ENCODE results near the gene LBP. TPM values are rescaled to one million over a fixed set of nuclear protein-coding genes. Genes with fewer than 3 reads are reported as not detected.
"Not testable (repeated sequence)": the region's sequence is repeated elsewhere in the genome, so short reads cannot be mapped to it uniquely, and the experiment has no call there.

Gene LBP
- total RNA-seq, 1 donor from 2014 or later, result not detected

GRCh38 chr20:38320221-38320620 is 26.1 kb upstream of the LBP start:
- intact Hi-C loops (cut with micrococcal nuclease), result no loop called here

- intact Hi-C loops (cut with micrococcal nuclease), result no loop called here
Observed at GRCh38 chr20:38321959-38322598, 24.2 kb upstream of the LBP start.

- intact Hi-C loops (cut with micrococcal nuclease), result no loop called here
Observed at GRCh38 chr20:38324159-38324558, 22.1 kb upstream of the LBP start.

- intact Hi-C loops (cut with micrococcal nuclease), result no loop called here
Observed at GRCh38 chr20:38325167-38325566, 21.1 kb upstream of the LBP start.

- intact Hi-C loops (cut with micrococcal nuclease), result no loop called here
Observed at GRCh38 chr20:38325905-38326304, 20.4 kb upstream of the LBP start.

- intact Hi-C loops (cut with micrococcal nuclease), result no loop called here
Observed at GRCh38 chr20:38326309-38326708, 20.0 kb upstream of the LBP start.

- intact Hi-C loops (cut with micrococcal nuclease), result no loop called here
Observed at GRCh38 chr20:38330638-38331037, 15.6 kb upstream of the LBP start.

GRCh38 chr20:38331245-38331644 is 15.0 kb upstream of the LBP start:
- intact Hi-C loops (cut with micrococcal nuclease), result no loop called here

- intact Hi-C loops (cut with micrococcal nuclease), result no loop called here
Observed at GRCh38 chr20:38331814-38332213, 14.5 kb upstream of the LBP start.

GRCh38 chr20:38334016-38334415 is 12.3 kb upstream of the LBP start:
- intact Hi-C loops (cut with micrococcal nuclease), result no loop called here

- intact Hi-C loops (cut with micrococcal nuclease), result no loop called here
Observed at GRCh38 chr20:38336726-38337125, 9.6 kb upstream of the LBP start.

GRCh38 chr20:38337561-38338140 is 8.6 kb upstream of the LBP start:
- intact Hi-C loops (cut with micrococcal nuclease), result no loop called here

- intact Hi-C loops (cut with micrococcal nuclease), result no loop called here
Observed at GRCh38 chr20:38338849-38339520, 7.3 kb upstream of the LBP start.

- intact Hi-C loops (cut with micrococcal nuclease), result not testable (repeated sequence)
Observed at GRCh38 chr20:38339521-38339896, 6.8 kb upstream of the LBP start.

GRCh38 chr20:38339997-38340396 is 6.3 kb upstream of the LBP start:
- intact Hi-C loops (cut with micrococcal nuclease), result no loop called here

GRCh38 chr20:38340693-38341092 is 5.6 kb upstream of the LBP start:
- intact Hi-C loops (cut with micrococcal nuclease), result no loop called here

GRCh38 chr20:38342216-38342615 is 4.1 kb upstream of the LBP start:
- intact Hi-C loops (cut with micrococcal nuclease), result no loop called here

- intact Hi-C loops (cut with micrococcal nuclease), result no loop called here
Observed at GRCh38 chr20:38342713-38343310, 3.5 kb upstream of the LBP start.

- intact Hi-C loops (cut with micrococcal nuclease), result no loop called here
Observed at GRCh38 chr20:38343311-38344106, 2.8 kb upstream of the LBP start.

- intact Hi-C loops (cut with micrococcal nuclease), result no loop called here
Observed at GRCh38 chr20:38344107-38344701, 2.1 kb upstream of the LBP start.

- intact Hi-C loops (cut with micrococcal nuclease), result no loop called here
Observed at GRCh38 chr20:38345643-38346042, 639 bp upstream of the LBP start.
